GM10847 (cell line): Measurements from ENCODE around the gene MAP1LC3B.

Experiments used
- POLR2A ChIP-seq: IDR thresholded peaks from 2 replicates; pipeline ENCODE4 v1.6.1; 2011; ENCODE audit not compliant: insufficient read length; ENCODE audit errors: extremely low read depth

MAP1LC3B gene

GRCh38 chr16:87352818-87353217 is 39.3 kb upstream of the MAP1LC3B start:
- TF ChIP-seq POLR2A = no peak

DNA sequence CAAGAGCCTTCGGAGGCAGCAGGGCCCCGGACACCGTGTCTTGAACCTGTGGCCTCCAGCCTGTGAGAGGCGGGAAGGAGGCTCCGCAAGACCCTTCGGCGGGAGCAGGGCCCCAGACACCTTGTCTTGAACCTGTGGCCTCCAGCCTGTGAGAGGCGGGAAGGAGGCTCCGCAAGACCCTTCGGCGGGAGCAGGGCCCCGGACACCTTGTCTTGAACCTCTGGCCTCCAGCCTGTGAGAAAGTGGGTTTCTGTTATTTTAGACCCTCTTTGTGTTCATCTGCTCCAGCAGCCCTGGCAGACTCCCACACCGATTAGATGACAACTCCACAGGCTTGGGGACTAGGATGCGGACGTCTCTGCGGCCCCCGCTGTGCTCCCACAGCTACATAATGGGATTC is 38.5 kb upstream of the MAP1LC3B start:
- TF ChIP-seq POLR2A = no peak

- no peak for TF ChIP-seq POLR2A
Observed at GRCh38 chr16:87356491-87356853, 35.7 kb upstream of the MAP1LC3B start.

GRCh38 chr16:87358250-87358649 is 33.9 kb upstream of the MAP1LC3B start:
- TF ChIP-seq POLR2A = no peak

DNA sequence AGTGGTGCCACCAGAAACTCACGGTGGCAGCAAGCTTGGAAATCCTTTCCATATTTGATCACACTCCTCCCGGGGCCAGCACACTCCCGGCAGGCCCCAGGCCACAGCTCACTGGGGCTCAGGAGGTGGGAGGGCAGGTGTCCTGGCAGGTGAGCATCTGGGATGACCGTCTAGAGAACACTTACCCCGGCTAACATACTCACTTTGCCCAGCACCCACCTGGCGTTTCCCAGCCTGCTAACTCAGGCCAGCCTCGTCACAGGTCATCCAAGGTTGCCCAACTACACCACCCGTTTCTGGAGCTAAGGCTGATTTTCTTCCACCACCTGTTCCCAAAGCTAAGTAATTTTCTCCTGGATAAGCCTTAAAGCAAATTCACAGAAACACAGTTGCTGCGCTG is 33.4 kb upstream of the MAP1LC3B start:
- no peak for TF ChIP-seq POLR2A

DNA sequence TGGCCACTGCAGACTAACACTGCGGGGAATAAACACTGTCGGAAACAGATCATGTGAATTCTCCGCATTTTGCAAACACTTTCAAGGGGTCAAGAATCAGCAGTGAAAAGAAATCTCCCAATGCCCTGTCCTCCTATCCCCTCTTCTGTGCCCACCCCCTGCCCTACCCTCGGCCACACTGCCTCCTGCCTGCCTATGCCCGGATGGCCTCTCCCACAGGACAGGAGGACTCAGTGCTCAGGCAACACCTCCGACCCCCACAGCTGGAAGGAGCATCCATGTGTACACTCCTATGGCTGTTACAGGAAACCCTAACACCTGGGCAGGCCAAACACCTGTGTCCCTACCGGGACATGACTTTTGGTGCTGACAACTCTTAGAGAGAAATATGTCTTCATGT is 33.0 kb upstream of the MAP1LC3B start:
- no peak for TF ChIP-seq POLR2A

- TF ChIP-seq POLR2A = no peak
Observed at GRCh38 chr16:87360862-87361610, 31.1 kb upstream of the MAP1LC3B start.

GRCh38 chr16:87361916-87362619 is 30.1 kb upstream of the MAP1LC3B start:
- no peak for TF ChIP-seq POLR2A

DNA sequence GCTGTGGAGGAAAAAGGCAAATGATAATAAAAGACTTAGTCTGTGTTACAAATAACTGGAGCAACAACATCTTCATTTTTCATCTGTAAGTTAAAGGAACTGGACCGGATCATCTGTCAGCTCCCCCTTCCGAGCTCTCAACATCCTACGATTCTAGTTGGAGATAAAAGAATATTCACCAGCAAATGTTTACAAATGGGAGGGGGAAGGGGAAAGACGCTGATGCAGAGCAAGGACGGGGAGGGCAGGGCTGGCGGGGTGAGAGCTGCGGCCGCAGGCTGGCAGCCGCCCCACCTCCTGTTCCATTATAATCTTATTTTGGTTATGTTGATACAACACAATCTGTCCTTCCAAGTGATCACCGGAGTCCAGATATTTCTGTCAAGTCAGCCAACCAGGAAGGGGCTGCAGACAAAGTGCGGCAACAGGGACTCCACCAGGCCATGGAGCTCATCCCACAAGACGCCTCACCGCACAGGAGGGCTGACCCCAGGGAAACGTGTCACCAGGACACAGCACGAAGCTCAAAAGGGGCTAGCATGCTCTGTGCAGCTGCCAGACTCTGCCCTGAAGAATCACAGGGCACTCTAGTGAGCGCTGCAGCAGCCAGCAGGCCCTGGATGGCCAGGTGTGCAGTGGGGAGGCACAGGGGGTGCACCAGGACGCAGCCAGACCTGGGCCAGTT is 28.2 kb upstream of the MAP1LC3B start:
- TF ChIP-seq POLR2A = no peak

DNA sequence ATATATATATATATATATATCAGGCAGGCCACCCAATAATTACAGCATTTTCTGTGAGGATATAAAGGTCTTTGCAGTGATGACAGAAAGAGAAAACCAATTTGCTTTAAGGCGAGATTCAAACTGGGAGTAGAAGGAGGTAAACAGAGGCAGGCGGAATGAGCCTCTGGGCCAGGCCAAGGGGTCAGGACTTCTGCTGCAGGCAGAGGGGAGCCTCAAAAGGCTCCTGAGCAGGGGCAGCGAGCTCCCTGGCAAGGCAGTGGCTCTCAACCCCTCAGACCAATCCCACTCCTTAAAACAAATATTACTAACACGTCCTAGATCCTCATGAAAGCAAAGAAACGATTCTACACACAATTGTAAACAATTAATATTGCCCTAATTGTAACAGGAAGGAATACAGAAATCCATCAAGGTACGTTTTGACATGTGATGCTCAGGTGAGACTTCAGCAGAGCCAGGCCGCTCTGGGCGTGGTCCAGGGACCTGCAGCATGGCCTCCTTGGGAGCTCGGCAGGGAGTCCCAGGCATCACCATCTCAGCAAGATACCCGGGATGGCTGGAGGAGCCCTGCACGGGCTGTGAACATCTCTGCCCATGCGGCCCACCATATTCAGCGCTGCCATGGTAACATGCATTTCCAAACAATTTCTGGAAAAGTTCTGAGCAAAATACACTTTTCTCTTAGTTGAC is 27.0 kb upstream of the MAP1LC3B start:
- TF ChIP-seq POLR2A = no peak

- no peak for TF ChIP-seq POLR2A
Observed at GRCh38 chr16:87366288-87366687, 25.8 kb upstream of the MAP1LC3B start.

GRCh38 chr16:87366930-87367329 is 25.2 kb upstream of the MAP1LC3B start:
- TF ChIP-seq POLR2A = no peak

DNA sequence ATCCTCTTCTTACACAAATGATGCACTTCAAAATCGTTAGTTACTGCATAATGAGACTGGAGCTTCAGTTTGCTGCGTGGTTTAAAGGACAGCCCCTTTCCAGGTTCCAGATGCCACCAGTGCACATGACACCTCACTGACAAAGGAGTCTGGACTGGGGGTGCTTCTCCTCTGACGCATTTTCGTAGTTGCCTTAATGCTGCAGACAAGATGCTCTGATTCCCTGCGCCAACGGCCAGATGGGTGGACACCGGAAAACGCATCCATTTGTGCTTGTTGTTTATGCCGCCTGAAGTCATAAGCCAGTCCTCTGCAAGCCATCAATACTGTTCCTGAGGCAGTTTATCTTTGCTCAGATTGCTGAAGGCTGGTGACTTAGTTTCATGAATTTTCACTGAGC is 24.6 kb upstream of the MAP1LC3B start:
- TF ChIP-seq POLR2A = no peak

DNA sequence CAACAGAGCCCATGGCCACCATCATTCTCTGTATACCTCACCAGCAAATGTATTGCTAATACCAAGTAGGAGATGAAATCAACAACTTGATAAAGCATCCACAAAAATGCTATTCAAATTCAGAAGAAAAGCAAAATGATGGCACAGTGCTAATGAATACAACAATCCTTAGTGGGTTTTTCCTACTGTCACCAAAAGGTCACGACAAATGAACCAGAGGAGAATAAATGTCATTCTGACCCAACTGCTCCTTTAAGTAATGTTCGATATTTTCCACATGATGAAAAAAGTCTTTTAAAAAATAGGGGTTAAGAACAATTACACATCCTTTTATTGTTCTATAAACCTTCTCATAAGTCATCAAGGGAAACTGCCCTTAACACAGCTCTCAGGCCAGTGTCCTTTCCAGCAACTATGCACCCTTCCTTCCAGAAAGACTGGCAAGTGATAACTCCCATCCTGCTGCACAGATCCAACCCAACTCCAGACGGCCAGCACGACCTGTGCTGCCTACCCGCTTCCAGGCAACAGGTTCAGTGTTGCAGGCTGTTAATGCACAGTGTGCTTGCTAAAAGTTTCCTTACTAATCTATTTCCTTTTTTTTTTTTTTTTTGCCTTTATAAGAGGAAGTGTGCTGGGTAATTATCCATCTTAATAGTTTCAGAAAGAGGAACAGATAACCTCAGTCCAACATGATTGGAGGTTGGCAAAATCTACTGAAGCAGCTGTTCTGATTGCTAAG is 23.9 kb upstream of the MAP1LC3B start:
- TF ChIP-seq POLR2A = no peak
